ENCODE measurements around the gene HTRA3. TPM values are rescaled to one million over a fixed set of nuclear protein-coding genes. Genes with fewer than 3 reads are reported as not detected.
A peak's percentile ranks its signal among the peaks of the same experiment; 100 is the strongest.

The HTRA3 gene
- total and polyA plus RNA-seq, 2 of the 8 experiments (the other 6 are each of a cell fraction or from before 2014, with no cell fraction given) = 3.2 to 5.8 TPM

GRCh38 chr4:8353912-8354453 is 84.4 kb downstream of the HTRA3 start:
- Histone ChIP-seq H3K9ac (replicated peaks in 1 of 4; ENCODE audit: extremely low read depth in 1 of 4, low read depth in 3 of 4, low read length in 3 of 4) (no peak overlapping the region), H2AFZ (ENCODE audit: low read length) (no peak overlapping the region), H4K5ac (ENCODE audit: insufficient read length, low read depth, low read length) (no peak overlapping the region), H3K56ac (replicated peaks; ENCODE audit: insufficient read length, low read depth, low read length) (no peak overlapping the region), H3K79me2 (ENCODE audit: control insufficient read depth in 1 of 2, insufficient read depth in 2 of 2, low read length in 2 of 2) (no peaks in the 10 kb centered on the region), H3K14ac (ENCODE audit: insufficient read length) (no peak overlapping the region), H4K91ac (replicated peaks; ENCODE audit: insufficient read length, low read length) (no peak overlapping the region), H2BK12ac (ENCODE audit: low read depth, low read length) (peak overlapping the region; percentile 56; the same call in 1 of the 2 replicates), H3K9me3 (ENCODE audit: insufficient read depth in 2 of 2, low read depth in 1 of 2, low read length in 1 of 2) (no peaks in the 10 kb centered on the region), H3K23me2 (ENCODE audit: low read depth, low read length) (peaks cover 4% of the 10 kb centered on the region; the same call in 1 of the 2 replicates), H2BK20ac (ENCODE audit: low read length) (no peak overlapping the region), H3K18ac (ENCODE audit: extremely low read depth, low read length) (no peak overlapping the region), H3K4ac (replicated peaks; ENCODE audit: insufficient read length, low read depth, low read length) (no peak overlapping the region), H2BK120ac (replicated peaks; ENCODE audit: low read depth, low read length) (no peak overlapping the region), H3K79me1 (ENCODE audit: low read depth, low read length) (no peaks in the 10 kb centered on the region), H3K36me3 (ENCODE audit: control insufficient read depth in 2 of 4, insufficient read depth in 4 of 4, low read length in 3 of 4) (no peaks in the 10 kb centered on the region; a peak in 1 of 8 replicates), H3K27ac (ENCODE audit: low read depth, low read length) (no peak overlapping the region), H3K27me3 (replicated peaks in 1 of 4; ENCODE audit: control insufficient read depth in 3 of 4, extremely low read depth in 1 of 4, insufficient read depth in 3 of 4, low read length in 3 of 4) (peaks cover 0 to 17% (median 1%) of the 10 kb centered on the region in 4 experiments; a peak in 4 of 7 replicates), H3K23ac (ENCODE audit: insufficient read length) (no peak overlapping the region), H3K4me2 (ENCODE audit: insufficient read depth in 1 of 2, low read depth in 2 of 2, low read length in 2 of 2) (no peak overlapping the region), H4K20me1 (replicated peaks in 1 of 2; ENCODE audit: control insufficient read depth in 1 of 2, insufficient read depth in 2 of 2, low read length in 2 of 2) (no peaks in the 10 kb centered on the region), H2BK5ac (ENCODE audit: low read depth, low read length) (no peak overlapping the region), H2BK15ac (ENCODE audit: low read length) (no peak overlapping the region), H4K8ac (ENCODE audit: extremely low read depth, insufficient read depth, low read length) (no peak overlapping the region), H2AK5ac (ENCODE audit: low read depth, low read length) (0 out of 2 replicates have a peak overlapping the region, but pooled peaks have one; percentile 5), H3K4me1 (replicated peaks in 1 of 4; ENCODE audit: control insufficient read depth in 3 of 4, insufficient read depth in 4 of 4, low read length in 3 of 4) (peaks cover 10 to 25% (median 22%) of the 10 kb centered on the region in 4 experiments), H3K4me3 (ENCODE audit: extremely low read depth in 1 of 4, insufficient read depth in 2 of 4, low read depth in 3 of 4, low read length in 4 of 4) (no peak overlapping the region)
- 76% methylated on average over 12 of the region's 12 CpGs; no CpG with 5 or more reads in 1 of the 2 experiments for WGBS, 2 experiments (ENCODE audit: extremely low coverage in 1 of 2, insufficient coverage in 1 of 2, insufficient read length in 1 of 2, insufficient replicate concordance in 2 of 2, low coverage in 1 of 2, low lambda C conversion rate in 2 of 2, missing lambda C conversion rate in 1 of 2)
- DNase-seq (ENCODE audit: low read depth in 1 of 2, low spot score in 2 of 2) (no peak), FAIRE-seq (no peak)
- CTCF ChIA-PET (ENCODE audit: partially characterized antibody) = interaction anchor here (1.3 to 2.6 kb wide), 2 partner anchors 11 to 49 kb away, joined by 3 to 21 read pairs; no protein-coding TSS in a partner anchor
- POLR2A ChIA-PET (ENCODE audit: partially characterized antibody) = no interaction called here
- TF ChIP-seq MAX (IDR thresholded peaks at IDR 0.05) = no peak
- no peak for TF ChIP-seq POLR2AphosphoS5 (IDR thresholded peaks at IDR 0.05; ENCODE audit: low read depth, low read length)
- TF ChIP-seq EP300 (IDR thresholded peaks at IDR 0.05; ENCODE audit: borderline replicate concordance in 1 of 2, low read depth in 2 of 2, low read length in 2 of 2) = no peak
- TF ChIP-seq JUND (IDR thresholded peaks at IDR 0.05; ENCODE audit: low read length) = no peak
- no peak for TF ChIP-seq SAP30 (IDR thresholded peaks at IDR 0.05; ENCODE audit: insufficient read depth, insufficient replicate concordance, low read length)
- TF ChIP-seq SIN3A (conservative IDR thresholded peaks at IDR 0.05 in 1 of 2, IDR thresholded peaks at IDR 0.05 in 1 of 2; ENCODE audit: low read depth in 1 of 2, low read length in 2 of 2) = no peak
- TF ChIP-seq CTCF (IDR thresholded peaks at IDR 0.05; ENCODE audit: control extremely low read depth in 1 of 3, insufficient read depth in 1 of 3, low read depth in 1 of 3, low read length in 3 of 3) = no peak
- no peak for TF ChIP-seq HDAC6 (IDR thresholded peaks at IDR 0.05; ENCODE audit: low read depth, low read length)
- no peak for TF ChIP-seq MAFK (IDR thresholded peaks at IDR 0.05; ENCODE audit: low read depth, low read length)
- TF ChIP-seq SP2 (IDR thresholded peaks at IDR 0.05; ENCODE audit: low read length) = no peak

Measured in H1 (cell line).